Epithelial cell of esophagus (primary cell): Measurements from ENCODE around the gene RASGRP1.

Experiments
- DNase-seq: peaks from one replicate; pipeline ENCODE4 v3.0.0; 2010; ENCODE audit warnings: low read depth
- H3K4me3 ChIP-seq: 2 replicates; pipeline ENCODE4 v1.5.1; 2011; ENCODE audit warnings: mild to moderate bottlenecking, low read length, control low read depth
- TF ChIP-seq, protein P1 (sequence below): IDR thresholded peaks from 2 replicates; pipeline ENCODE4 v1.5.1; 2011; ENCODE audit warnings: low read depth, mild to moderate bottlenecking, low read length, control low read depth, inconsistent platforms; ENCODE audit not compliant: insufficient read depth; ENCODE audit errors: missing control alignments

Gene RASGRP1

DNA sequence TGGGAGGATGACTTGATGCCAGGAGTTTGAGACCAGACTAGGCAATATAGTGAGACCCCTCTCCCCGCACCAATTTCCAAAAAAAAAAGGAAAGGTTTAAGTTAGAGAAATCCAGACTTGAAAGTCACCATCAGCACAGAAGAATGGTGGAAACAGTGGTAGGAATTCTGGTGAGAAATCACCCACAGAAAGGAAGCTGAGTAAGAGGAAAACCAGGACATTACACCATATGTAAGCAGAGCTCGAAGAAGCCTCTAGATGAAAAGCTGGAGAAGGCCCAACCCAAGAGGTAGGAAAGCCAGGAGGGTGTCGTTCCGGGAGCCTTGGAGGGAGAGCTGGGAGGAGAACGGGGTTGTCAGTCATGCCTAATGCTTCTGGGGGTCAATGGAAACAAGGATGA, 40.5 kb downstream of the RASGRP1 start:
- no peak for DNase-seq
- TF ChIP-seq, protein P1, sequence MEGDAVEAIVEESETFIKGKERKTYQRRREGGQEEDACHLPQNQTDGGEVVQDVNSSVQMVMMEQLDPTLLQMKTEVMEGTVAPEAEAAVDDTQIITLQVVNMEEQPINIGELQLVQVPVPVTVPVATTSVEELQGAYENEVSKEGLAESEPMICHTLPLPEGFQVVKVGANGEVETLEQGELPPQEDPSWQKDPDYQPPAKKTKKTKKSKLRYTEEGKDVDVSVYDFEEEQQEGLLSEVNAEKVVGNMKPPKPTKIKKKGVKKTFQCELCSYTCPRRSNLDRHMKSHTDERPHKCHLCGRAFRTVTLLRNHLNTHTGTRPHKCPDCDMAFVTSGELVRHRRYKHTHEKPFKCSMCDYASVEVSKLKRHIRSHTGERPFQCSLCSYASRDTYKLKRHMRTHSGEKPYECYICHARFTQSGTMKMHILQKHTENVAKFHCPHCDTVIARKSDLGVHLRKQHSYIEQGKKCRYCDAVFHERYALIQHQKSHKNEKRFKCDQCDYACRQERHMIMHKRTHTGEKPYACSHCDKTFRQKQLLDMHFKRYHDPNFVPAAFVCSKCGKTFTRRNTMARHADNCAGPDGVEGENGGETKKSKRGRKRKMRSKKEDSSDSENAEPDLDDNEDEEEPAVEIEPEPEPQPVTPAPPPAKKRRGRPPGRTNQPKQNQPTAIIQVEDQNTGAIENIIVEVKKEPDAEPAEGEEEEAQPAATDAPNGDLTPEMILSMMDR, result no peak

DNA sequence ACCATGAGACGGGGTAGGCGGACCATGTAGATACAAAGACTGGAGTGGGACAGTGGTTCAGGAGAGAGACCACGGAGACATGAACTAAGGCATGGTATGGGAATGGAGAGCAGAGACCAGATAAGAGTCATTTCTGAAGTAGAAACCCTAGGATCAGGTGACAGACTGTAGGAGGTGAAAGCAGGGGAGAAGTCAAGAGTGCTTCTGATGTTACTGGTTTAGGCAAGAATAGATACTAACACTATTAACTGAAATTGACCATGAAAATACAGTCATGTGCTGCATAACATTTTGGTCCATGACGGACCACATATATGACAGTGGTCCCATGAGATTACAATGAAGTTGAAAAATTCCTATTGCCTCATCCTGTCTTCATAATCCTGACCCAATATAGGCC, 41.7 kb downstream of the RASGRP1 start:
- H3K4me3 ChIP-seq, result no peak overlapping the region
- TF ChIP-seq, protein P1, result no peak
- no peak for DNase-seq

More for the DNA sequence above, 40.5 kb downstream of the RASGRP1 start:
- no peak overlapping the region for H3K4me3 ChIP-seq

DNA sequence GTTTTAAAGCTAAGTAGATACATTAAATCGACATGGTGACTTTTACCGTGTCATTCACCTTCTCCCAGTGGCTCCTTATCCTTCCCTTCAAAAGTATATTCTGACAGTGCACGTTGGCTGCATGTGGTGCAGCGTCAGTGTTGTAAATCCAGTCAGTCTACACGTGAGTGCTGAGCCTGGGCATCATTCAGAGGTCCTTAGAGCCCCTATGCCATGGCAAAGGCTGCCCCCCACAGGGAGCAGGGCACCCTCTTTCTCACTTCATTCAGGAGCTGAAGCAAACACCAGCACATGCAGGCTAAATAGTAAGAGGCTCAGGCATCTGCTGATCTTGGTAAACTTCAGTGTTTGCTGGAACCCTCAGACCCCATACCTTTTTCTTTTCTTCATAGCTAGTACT, 43.3 kb downstream of the RASGRP1 start:
- no peak for DNase-seq
- TF ChIP-seq, protein P1, result no peak
- no peak overlapping the region for H3K4me3 ChIP-seq

DNA sequence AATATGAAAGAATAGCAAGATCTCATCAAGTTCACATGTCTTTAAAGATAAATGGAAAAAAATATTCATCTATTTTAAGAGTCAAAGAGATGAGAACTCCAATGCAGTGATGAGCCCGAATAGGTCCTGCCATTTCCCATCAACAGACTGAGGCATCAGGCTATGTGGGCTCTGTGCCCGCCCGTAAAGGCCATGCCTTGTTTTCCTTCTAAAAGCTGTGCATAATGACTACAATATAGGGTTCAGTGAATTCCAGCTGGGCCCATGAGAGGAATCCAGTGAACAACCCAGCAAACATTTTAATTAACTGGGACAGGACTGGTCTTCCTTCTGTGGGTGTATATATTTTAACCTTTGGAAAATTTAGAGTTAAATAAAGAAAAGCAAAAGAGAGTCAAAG, 44.6 kb downstream of the RASGRP1 start:
- DNase-seq, result no peak
- TF ChIP-seq, protein P1, result no peak
- H3K4me3 ChIP-seq, result no peak overlapping the region

DNA sequence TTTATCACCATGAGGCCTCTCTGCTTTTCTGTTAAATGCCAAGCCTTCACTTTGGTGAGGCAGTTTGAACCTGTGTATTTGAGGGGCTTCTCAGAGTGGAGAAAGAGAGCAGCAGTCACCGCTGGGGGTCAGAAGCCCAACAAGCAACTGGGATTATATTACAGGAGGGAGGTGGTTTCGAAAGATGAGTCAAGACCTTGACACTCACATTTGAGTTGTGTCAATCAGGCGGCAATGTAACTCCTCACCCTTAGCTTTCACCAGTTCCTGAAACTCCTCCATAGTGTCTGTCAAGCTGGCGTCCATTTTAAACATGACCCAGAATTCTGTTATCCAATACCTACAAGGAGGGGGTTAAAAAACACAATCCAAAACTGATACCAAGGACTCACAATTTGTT, 46.5 kb downstream of the RASGRP1 start:
- no peak for DNase-seq
- TF ChIP-seq, protein P1, result no peak
- H3K4me3 ChIP-seq, result no peak overlapping the region

DNA sequence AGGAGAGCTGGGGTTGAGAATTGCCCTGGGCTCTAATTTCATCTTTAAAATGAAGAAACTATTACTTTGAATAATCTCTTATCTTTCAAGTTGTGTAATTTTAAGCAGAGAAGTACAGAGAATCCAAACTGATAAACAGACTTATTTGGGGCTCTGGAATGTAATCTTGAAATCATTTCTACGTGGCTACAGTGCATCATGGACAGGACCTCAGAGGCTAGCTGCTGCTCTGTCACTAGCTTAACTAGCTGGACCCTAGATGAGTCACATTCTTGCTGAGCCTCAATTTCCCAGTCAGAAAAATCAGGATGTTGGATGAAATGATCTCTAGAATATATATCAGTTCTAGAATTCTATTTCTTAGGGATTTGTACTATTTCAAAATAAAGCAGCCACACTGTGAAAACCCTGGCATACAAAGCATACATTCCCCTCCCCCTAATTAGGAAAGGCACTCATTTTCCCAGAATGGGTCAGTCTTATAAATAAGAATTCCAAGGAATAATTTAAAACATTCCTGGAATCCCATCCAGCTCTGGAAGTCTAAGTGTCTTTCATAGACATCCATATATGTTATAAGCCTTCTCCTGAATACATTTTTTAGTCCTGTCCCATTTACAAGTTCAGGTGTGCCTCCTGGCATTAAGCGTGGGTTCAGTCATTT, 47.2 kb downstream of the RASGRP1 start:
- TF ChIP-seq, protein P1, result no peak
- DNase-seq, result no peak

DNA sequence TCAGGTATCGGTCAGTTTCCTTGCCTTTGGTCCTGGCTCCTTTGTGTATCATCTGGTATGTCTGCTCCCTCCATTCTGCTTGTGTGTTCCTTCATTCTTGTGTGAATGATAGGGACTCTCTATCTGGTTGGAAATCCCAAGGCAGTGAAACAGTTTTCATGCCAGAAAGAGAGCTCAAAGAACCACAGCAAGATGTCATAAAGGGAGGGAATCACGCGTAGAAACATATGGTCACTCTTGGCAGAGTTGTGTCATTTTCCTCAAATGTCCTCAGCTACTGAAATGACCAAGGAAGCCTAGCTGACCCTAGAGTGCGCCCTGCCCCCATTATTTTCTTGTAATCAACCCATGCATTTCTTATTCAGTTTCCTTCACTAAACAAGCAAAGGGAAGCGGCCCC, 48.0 kb downstream of the RASGRP1 start:
- TF ChIP-seq, protein P1, result no peak
- no peak for DNase-seq
- H3K4me3 ChIP-seq, result no peak overlapping the region

More for the DNA sequence above, 47.2 kb downstream of the RASGRP1 start:
- H3K4me3 ChIP-seq, result no peak overlapping the region
